ENCODE measurements around the gene FCER2.

Gene FCER2

GRCh38 chr19:7699417-7700401 is 2.2 kb downstream of the FCER2 start:
- DNase-seq = no peak

- DNase-seq = no peak
Measured at GRCh38 chr19:7699003-7699402, 2.9 kb downstream of the FCER2 start.

- DNase-seq = no peak
Measured at GRCh38 chr19:7698583-7698982, 3.3 kb downstream of the FCER2 start.

GRCh38 chr19:7697721-7698287 is 4.1 kb downstream of the FCER2 start:
- DNase-seq = no peak

GRCh38 chr19:7694499-7694898 is 7.4 kb downstream of the FCER2 start:
- DNase-seq = no peak

GRCh38 chr19:7692417-7693088 is 9.4 kb downstream of the FCER2 start:
- DNase-seq = peak; percentile 56

- peak; percentile 53 for DNase-seq
Measured at GRCh38 chr19:7691497-7691896, 10.4 kb downstream of the FCER2 start.

GRCh38 chr19:7690779-7691258 is 11.1 kb downstream of the FCER2 start:
- DNase-seq = peak; percentile 57

GRCh38 chr19:7689165-7689564 is 12.8 kb downstream of the FCER2 start:
- no peak for DNase-seq

GRCh38 chr19:7687177-7687576 is 14.8 kb downstream of the FCER2 start:
- DNase-seq = no peak

- no peak for DNase-seq
Measured at GRCh38 chr19:7685546-7686445, 16.1 kb downstream of the FCER2 start.

- DNase-seq = no peak
Measured at GRCh38 chr19:7682175-7682855, 19.6 kb downstream of the FCER2 start.

GRCh38 chr19:7681340-7682174 is 20.4 kb downstream of the FCER2 start:
- DNase-seq = peak; percentile 89

GRCh38 chr19:7680606-7681339 is 21.2 kb downstream of the FCER2 start, which contains the start of gene TRAPPC5:
Gene TRAPPC5, plus strand, starts transcription at chr19:7680833. Its CDS starts 1,421 bp downstream, at chr19:7682254.
- DNase-seq = peak; percentile 89

GRCh38 chr19:7679771-7680605 is 21.9 kb downstream of the FCER2 start:
- DNase-seq = no peak

- DNase-seq = peak; percentile 81
Measured at GRCh38 chr19:7678971-7679751, 22.8 kb downstream of the FCER2 start.

- DNase-seq = no peak
Measured at GRCh38 chr19:7677669-7678311, 24.1 kb downstream of the FCER2 start.

- DNase-seq = no peak
Measured at GRCh38 chr19:7676854-7677253, 25.1 kb downstream of the FCER2 start, which contains the start of gene MCEMP1. Gene MCEMP1, plus strand, starts transcription at chr19:7677090. Its CDS starts 31 bp downstream, at chr19:7677121.
